Activated B cell treated with CpG ODN at 0.5 μM for 24 hours (primary cell): ENCODE data around the gene CCDC17. TPM values are rescaled to one million over a fixed set of nuclear protein-coding genes. Genes with fewer than 3 reads are reported as not detected.

Source experiments
- ATAC-seq: fragments of 200-7000 bp; cut with Tn5 transposase; one replicate; pipeline ENCODE4 v1.10.0; 2021; ENCODE audit warnings: low read depth, mild to moderate bottlenecking, moderate library complexity
- CTCF ChIA-PET: fragments of 350-600 bp; sonication (Branson Sonifier 250); formaldehyde crosslinking; loops from one replicate; lab custom pipeline; 2021; ENCODE audit warnings: antibody characterized with exemption; lab: Charles Lee
- POLR2A ChIA-PET: fragments of 350-600 bp; sonication (Branson Sonifier 250); formaldehyde crosslinking; loops from one replicate; lab custom pipeline; 2021; ENCODE audit warnings: antibody characterized with exemption; lab: Charles Lee
- DNase-seq: peaks from one replicate; pipeline ENCODE4 v3.0.0; 2022
- H3K27ac Mint-ChIP-seq: one replicate; pipeline ENCODE4 v1.8.0; 2020; ENCODE audit warnings: mixed read lengths
- H3K27me3 Mint-ChIP-seq: one replicate; pipeline ENCODE4 v1.8.0; 2021; ENCODE audit warnings: mixed read lengths
- H3K36me3 Mint-ChIP-seq: one replicate; pipeline ENCODE4 v1.8.0; 2021; ENCODE audit warnings: low read depth, mixed read lengths
- H3K4me1 Mint-ChIP-seq: one replicate; pipeline ENCODE4 v1.8.0; 2021; ENCODE audit warnings: mixed read lengths
- H3K4me3 Mint-ChIP-seq: one replicate; pipeline ENCODE4 v1.8.0; 2020; ENCODE audit warnings: mild to moderate bottlenecking, mixed read lengths
- H3K9me3 Mint-ChIP-seq: one replicate; pipeline ENCODE4 v1.8.0; 2020; ENCODE audit warnings: mixed read lengths
- CTCF ChIP-seq: fragments of 200-600 bp; IDR thresholded peaks from one replicate; pipeline ENCODE4 v1.8.0; 2022; ENCODE audit warnings: antibody characterized with exemption, mild to moderate bottlenecking
- intact Hi-C: fragments of 100-400 bp; cut with micrococcal nuclease; formaldehyde crosslinking; loops from one replicate; pipeline ENCODE4 v1.15.1; 2024
- total RNA-seq: library from RNA; stranded (reverse); gene quantifications from 2 replicates; pipeline ENCODE4 v1.2.3, GENCODE V29; 2022

CCDC17 gene
- total RNA-seq, 1 donor from 2014 or later, result 6.3 TPM

- ATAC-seq (no peak), DNase-seq (no peak)
- Mint-ChIP-seq H3K9me3 (no peaks in the 10 kb centered on the region), H3K4me1 (peaks cover 67% of the 10 kb centered on the region), H3K27ac (peak overlapping the region; percentile 86), H3K4me3 (peak overlapping the region; percentile 98), H3K27me3 (no peaks in the 10 kb centered on the region), H3K36me3 (peaks cover 23% of the 10 kb centered on the region)
- POLR2A ChIA-PET, result interaction anchor here (0.7 to 1.7 kb wide), 3 partner anchors 65 to 247 kb away, joined by 3 to 13 read pairs (median 7); partner anchors contain the start of genes MUTYH, PRDX1 and TOE1
- no peak for TF ChIP-seq CTCF
- intact Hi-C loops, result loop anchor here (5.0 to 10.0 kb wide), 2 partner anchors 216 to 782 kb away; partner anchors contain the start of genes BTBD19, DYNLT4, MAST2 and PLK3
- CTCF ChIA-PET, result interaction anchor here (2.6 kb wide), 1 partner anchor 16 kb away, joined by 9 read pairs; no protein-coding TSS in a partner anchor
Observed at GRCh38 chr1:45586769-45587168, 37.1 kb downstream of the CCDC17 start.

- Mint-ChIP-seq H3K4me3 (peak overlapping the region; percentile 98), H3K36me3 (peaks cover 16% of the 10 kb centered on the region), H3K27ac (peak overlapping the region; percentile 96), H3K4me1 (peaks cover 62% of the 10 kb centered on the region), H3K27me3 (no peaks in the 10 kb centered on the region), H3K9me3 (no peaks in the 10 kb centered on the region)
- ATAC-seq (no peak), DNase-seq (no peak)
- intact Hi-C loops, result loop anchor here (2.0 to 10.0 kb wide), 4 partner anchors 15 to 781 kb away; partner anchors contain the start of genes BTBD19, DYNLT4, MAST2 and PLK3
- CTCF ChIA-PET, result interaction anchor here (1.1 to 2.6 kb wide), 3 partner anchors 15 to 92 kb away, joined by 3 to 9 read pairs (median 3); no protein-coding TSS in a partner anchor
- no peak for TF ChIP-seq CTCF
- POLR2A ChIA-PET, result interaction anchor here (0.5 to 4.6 kb wide), 13 partner anchors 41 to 627 kb away, joined by 3 to 115 read pairs (median 11); partner anchors contain the start of genes GPBP1L1, HECTD3, MUTYH and PRDX1
Observed at GRCh38 chr1:45585496-45586075, 38.3 kb downstream of the CCDC17 start.

- POLR2A ChIA-PET, result interaction anchor here (0.5 to 4.6 kb wide), 12 partner anchors 19 to 574 kb away, joined by 3 to 115 read pairs (median 24); partner anchors contain the start of genes CCDC163, GPBP1L1, HECTD3 and MMACHC
- no peaks in the 10 kb centered on the region for H3K9me3 Mint-ChIP-seq
Observed at GRCh38 chr1:45585110-45585426, 38.8 kb downstream of the CCDC17 start.

GRCh38 chr1:45584351-45585109 lies 39.3 kb downstream of the CCDC17 start:
- TF ChIP-seq CTCF, result no peak

More at GRCh38 chr1:45585110-45585426, 38.8 kb downstream of the CCDC17 start:
- peaks cover 60% of the 10 kb centered on the region for H3K4me1 Mint-ChIP-seq
- intact Hi-C loops, result loop anchor here (2.0 to 10.0 kb wide), 4 partner anchors 14 to 780 kb away; partner anchors contain the start of genes BTBD19, DYNLT4, MAST2 and PLK3
- H3K27me3 Mint-ChIP-seq, result no peaks in the 10 kb centered on the region
- H3K27ac Mint-ChIP-seq, result peak overlapping the region; percentile 96
- H3K4me3 Mint-ChIP-seq, result peak overlapping the region; percentile 98
- no peak for TF ChIP-seq CTCF
- ATAC-seq (no peak), DNase-seq (no peak)
- peaks cover 16% of the 10 kb centered on the region for H3K36me3 Mint-ChIP-seq
- CTCF ChIA-PET, result interaction anchor here (1.1 to 2.6 kb wide), 3 partner anchors 15 to 92 kb away, joined by 3 to 9 read pairs (median 3); no protein-coding TSS in a partner anchor

More at GRCh38 chr1:45584351-45585109, 39.3 kb downstream of the CCDC17 start:
- ChIA-PET CTCF (interaction anchor here (1.5 to 2.6 kb wide), 3 partner anchors 14 to 92 kb away, joined by 3 to 9 read pairs (median 4); no protein-coding TSS in a partner anchor), POLR2A (interaction anchor here (0.5 to 4.6 kb wide), 18 partner anchors 13 to 863 kb away, joined by 3 to 115 read pairs (median 18); partner anchors contain the start of genes AKR1A1, CCDC163, GPBP1L1 and HECTD3)
- Mint-ChIP-seq H3K27me3 (no peaks in the 10 kb centered on the region), H3K9me3 (no peaks in the 10 kb centered on the region), H3K4me3 (peak overlapping the region; percentile 98), H3K27ac (peak overlapping the region; percentile 96), H3K4me1 (peaks cover 57% of the 10 kb centered on the region), H3K36me3 (peaks cover 16% of the 10 kb centered on the region)
- ATAC-seq, result peak; percentile 35
- intact Hi-C loops, result loop anchor here (1.0 to 10.0 kb wide), 10 partner anchors 14 to 862 kb away; partner anchors contain the start of genes BTBD19, CCDC163, DYNLT4 and IPP
- DNase-seq, result peak; percentile 76
